Trophoblast cell (in vitro differentiated cells and primary cell): ENCODE data around the gene RPL9.

Source experiments
- DNase-seq, 2 donors: peaks; one replicate each; pipeline ENCODE4 v3.0.0-alpha.2; 2016
- H2AFZ ChIP-seq: 2 replicates; pipeline ENCODE4 v1.6.1; 2013; ENCODE audit warnings: low read length, moderate library complexity, mild to moderate bottlenecking; ENCODE audit not compliant: insufficient read depth, poor library complexity
- H2AK5ac ChIP-seq: 2 replicates; pipeline ENCODE4 v1.6.1; 2013; ENCODE audit warnings: mild to moderate bottlenecking, low read length
- H2BK120ac ChIP-seq: 2 replicates; pipeline ENCODE4 v1.6.1; 2013; ENCODE audit warnings: low read length, mild to moderate bottlenecking, moderate library complexity; ENCODE audit not compliant: insufficient read depth, poor library complexity
- H2BK12ac ChIP-seq: 2 replicates; pipeline ENCODE4 v1.6.1; 2013; ENCODE audit warnings: mild to moderate bottlenecking, low read length, moderate library complexity
- H2BK5ac ChIP-seq: 2 replicates; pipeline ENCODE4 v1.6.1; 2013; ENCODE audit warnings: low read length, low read depth, moderate library complexity, mild to moderate bottlenecking; ENCODE audit not compliant: poor library complexity
- H3K14ac ChIP-seq: 2 replicates; pipeline ENCODE4 v1.6.1; 2013; ENCODE audit warnings: mild to moderate bottlenecking, low read length
- H3K18ac ChIP-seq: 2 replicates; pipeline ENCODE4 v1.6.1; 2013; ENCODE audit warnings: mild to moderate bottlenecking, low read length
- H3K23ac ChIP-seq: 2 replicates; pipeline ENCODE4 v1.6.1; 2013; ENCODE audit warnings: low read length
- H3K27ac ChIP-seq: 2 replicates; pipeline ENCODE4 v1.5.1; 2013; ENCODE audit warnings: low read depth, mild to moderate bottlenecking, inconsistent platforms, low read length, moderate library complexity
- H3K27me3 ChIP-seq: 2 replicates; pipeline ENCODE4 v1.6.1; 2013; ENCODE audit warnings: inconsistent platforms, mild to moderate bottlenecking, low read length, moderate library complexity; ENCODE audit not compliant: insufficient read depth
- H3K36me3 ChIP-seq, 2 experiments: 1 replicate in 1 of 2; 2 replicates in 1 of 2; pipeline ENCODE4 v1.6.1; 2013; ENCODE audit warnings: low read length in 2 of 2, mild to moderate bottlenecking in 2 of 2, moderate library complexity in 1 of 2; ENCODE audit not compliant: insufficient read depth in 2 of 2, control insufficient read depth in 1 of 2
- H3K4ac ChIP-seq: 2 replicates; pipeline ENCODE4 v1.6.1; 2013; ENCODE audit warnings: low read depth, mild to moderate bottlenecking, low read length, moderate library complexity
- H3K4me1 ChIP-seq, 2 experiments: 1 replicate in 1 of 2; 2 replicates in 1 of 2; pipeline ENCODE4 v1.6.1; 2013; ENCODE audit warnings: low read length in 2 of 2, mild to moderate bottlenecking in 2 of 2, moderate library complexity in 1 of 2; ENCODE audit not compliant: insufficient read depth in 2 of 2, control insufficient read depth in 1 of 2
- H3K4me2 ChIP-seq: 2 replicates; pipeline ENCODE4 v1.6.1; 2013; ENCODE audit warnings: inconsistent platforms, mild to moderate bottlenecking, low read length, moderate library complexity
- H3K4me3 ChIP-seq: 2 replicates; pipeline ENCODE4 v1.5.1; 2013; ENCODE audit warnings: mild to moderate bottlenecking, low read depth, low read length, inconsistent platforms
- H3K79me1 ChIP-seq: one replicate; pipeline ENCODE4 v1.6.1; 2013; ENCODE audit warnings: low read length
- H3K79me2 ChIP-seq: 2 replicates; pipeline ENCODE4 v1.6.1; 2013; ENCODE audit warnings: low read length, mild to moderate bottlenecking; ENCODE audit not compliant: control insufficient read depth, insufficient read depth, poor library complexity
- H3K9ac ChIP-seq: 2 replicates; pipeline ENCODE4 v1.6.1; 2013; ENCODE audit warnings: mild to moderate bottlenecking, low read length
- H3K9me3 ChIP-seq: 2 replicates; pipeline ENCODE4 v1.6.1; 2013; ENCODE audit warnings: low read depth, mild to moderate bottlenecking, control low read depth, inconsistent platforms, low read length; ENCODE audit not compliant: insufficient read depth
- H4K12ac ChIP-seq: 2 replicates; pipeline ENCODE4 v1.6.1; 2013; ENCODE audit warnings: low read depth, mild to moderate bottlenecking, low read length, moderate library complexity
- H4K8ac ChIP-seq: 2 replicates; pipeline ENCODE4 v1.6.1; 2013; ENCODE audit warnings: low read depth, mild to moderate bottlenecking, low read length, moderate library complexity
- H4K91ac ChIP-seq: one replicate; pipeline ENCODE4 v1.6.1; 2013; ENCODE audit warnings: low read depth, mild to moderate bottlenecking, low read length, moderate library complexity
- WGBS: extraction: QIAGEN DNeasy Blood & Tissue Kit; methylation state at CpG from one replicate; pipeline ENCODE4 v1.1.7; 2013; ENCODE audit warnings: missing lambda C conversion rate; ENCODE audit not compliant: insufficient read length, insufficient coverage; ENCODE audit errors: extremely low coverage; 5-methylcytosine and 5-hydroxymethylcytosine counted together

RPL9 gene

DNA sequence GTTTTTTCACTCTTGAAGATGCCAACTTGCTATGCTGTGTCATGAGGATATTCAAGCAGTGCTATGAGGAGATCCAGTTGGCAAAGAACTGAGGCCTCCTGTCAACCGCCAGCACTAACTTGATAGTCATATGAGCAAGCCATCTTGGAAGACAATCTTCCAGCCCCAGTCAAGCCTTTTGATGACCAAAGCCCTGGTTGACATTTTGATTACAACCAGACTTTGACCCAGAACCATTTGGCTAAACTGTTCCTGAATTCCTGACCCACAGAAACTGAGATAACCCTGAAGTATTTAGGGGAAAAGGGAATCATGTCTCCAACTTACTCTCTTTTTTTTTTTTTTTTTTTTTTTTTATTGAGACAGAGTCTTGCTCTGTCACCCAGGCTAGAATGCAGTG lies 35.6 kb upstream of the RPL9 start:
- no peak overlapping the region for H3K27ac ChIP-seq
- no peak overlapping the region for H3K9ac ChIP-seq
- H4K12ac ChIP-seq: no peak overlapping the region
- no peak overlapping the region for H2AFZ ChIP-seq
- H3K79me1 ChIP-seq: no peaks in the 10 kb centered on the region
- H2BK5ac ChIP-seq: no peak overlapping the region
- no peak overlapping the region for H4K8ac ChIP-seq
- peak in 1 of 2 donors; percentile 18 for DNase-seq
- H3K4me2 ChIP-seq: no peak overlapping the region
- H4K91ac ChIP-seq: no peak overlapping the region
- H3K4me3 ChIP-seq: no peak overlapping the region
- no peak overlapping the region for H3K18ac ChIP-seq
- H3K36me3 ChIP-seq: peaks cover 0 to 3% of the 10 kb centered on the region in 2 experiments
- H3K9me3 ChIP-seq: no peaks in the 10 kb centered on the region
- H3K4me1 ChIP-seq: no peaks in the 10 kb centered on the region
- H3K14ac ChIP-seq: no peak overlapping the region
- no peak overlapping the region for H3K23ac ChIP-seq
- H3K4ac ChIP-seq: no peak overlapping the region
- H2AK5ac ChIP-seq: no peak overlapping the region
- no peaks in the 10 kb centered on the region for H3K79me2 ChIP-seq
- no peaks in the 10 kb centered on the region for H3K27me3 ChIP-seq
- no peak overlapping the region for H2BK120ac ChIP-seq
- H2BK12ac ChIP-seq: no peak overlapping the region
- WGBS: no CpG with 5 or more reads among the region's 1 CpG

DNA sequence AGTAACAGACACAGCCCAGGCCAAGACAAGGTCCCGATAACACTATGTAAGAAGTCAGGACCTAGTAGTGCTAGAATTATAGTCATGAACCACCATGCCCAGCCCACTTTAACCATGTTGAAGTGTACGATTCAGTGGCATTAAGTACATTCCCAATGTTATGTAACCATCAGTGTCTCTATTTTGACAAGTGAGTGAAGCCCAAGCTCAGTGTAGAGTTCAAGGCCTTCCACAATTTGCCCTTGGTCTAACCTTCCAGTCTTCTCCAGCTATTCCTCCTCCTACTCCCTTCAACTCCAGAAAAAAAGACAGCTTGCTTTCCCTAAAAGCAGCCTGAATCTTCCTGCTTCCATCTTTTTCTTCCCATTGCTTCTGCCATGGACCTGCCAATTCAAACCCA lies 31.6 kb upstream of the RPL9 start:
- DNase-seq: no peak
- Histone ChIP-seq H2BK12ac (no peak overlapping the region), H3K4ac (no peak overlapping the region), H4K8ac (no peak overlapping the region), H2BK5ac (no peak overlapping the region), H3K4me2 (no peak overlapping the region), H3K27me3 (no peaks in the 10 kb centered on the region), H3K27ac (no peak overlapping the region), H3K23ac (no peak overlapping the region), H2AK5ac (no peak overlapping the region), H2AFZ (no peak overlapping the region), H2BK120ac (no peak overlapping the region), H3K4me1 (peaks cover 0 to 5% of the 10 kb centered on the region in 2 experiments), H3K18ac (no peak overlapping the region), H4K91ac (no peak overlapping the region), H3K9me3 (no peaks in the 10 kb centered on the region), H3K9ac (no peak overlapping the region), H3K4me3 (no peak overlapping the region), H3K79me2 (no peaks in the 10 kb centered on the region), H3K36me3 (no peaks in the 10 kb centered on the region), H4K12ac (no peak overlapping the region), H3K79me1 (no peaks in the 10 kb centered on the region), H3K14ac (no peak overlapping the region)
- WGBS: no CpG with 5 or more reads among the region's 2 CpGs

DNA sequence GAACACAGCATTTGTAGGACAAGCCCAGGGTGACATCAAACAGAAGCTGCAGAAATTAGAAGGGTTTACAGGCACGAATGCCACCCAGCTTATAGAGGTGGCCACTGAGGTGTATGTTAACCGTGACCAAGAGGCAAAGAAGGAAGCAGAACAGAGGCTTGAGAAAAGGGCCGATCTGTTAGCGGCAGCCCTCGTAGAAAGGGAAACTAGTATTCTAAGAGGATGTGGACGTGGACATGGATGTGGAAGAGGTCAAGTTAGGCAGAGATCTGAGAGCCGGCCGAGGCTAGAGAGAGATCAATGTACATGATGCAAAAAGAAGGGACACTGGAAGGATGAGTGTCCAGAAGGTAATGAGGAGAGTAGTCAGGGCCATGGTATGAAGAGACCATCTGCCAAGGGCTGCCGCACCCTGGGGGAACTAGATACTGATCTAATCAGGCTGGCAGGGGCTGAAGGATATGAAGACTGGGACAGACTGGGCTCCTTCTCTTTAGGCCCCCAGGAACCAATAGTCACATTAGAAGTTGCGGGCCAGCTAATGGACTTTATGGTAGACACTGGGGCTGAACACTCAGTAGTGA lies 27.6 kb upstream of the RPL9 start:
- Histone ChIP-seq H3K4me1 (peaks cover 0 to 5% of the 10 kb centered on the region in 2 experiments), H2BK120ac (no peak overlapping the region), H3K9ac (no peak overlapping the region), H3K23ac (no peak overlapping the region), H3K27me3 (no peaks in the 10 kb centered on the region), H3K18ac (no peak overlapping the region), H4K12ac (no peak overlapping the region), H2AK5ac (no peak overlapping the region), H4K8ac (no peak overlapping the region), H4K91ac (no peak overlapping the region), H3K9me3 (no peaks in the 10 kb centered on the region), H3K4me2 (no peak overlapping the region), H2BK12ac (no peak overlapping the region), H3K79me2 (no peaks in the 10 kb centered on the region), H3K36me3 (no peaks in the 10 kb centered on the region), H3K27ac (no peak overlapping the region), H2BK5ac (no peak overlapping the region), H3K79me1 (no peaks in the 10 kb centered on the region), H3K4ac (no peak overlapping the region), H2AFZ (no peak overlapping the region), H3K4me3 (no peak overlapping the region), H3K14ac (no peak overlapping the region)
- DNase-seq: peak; percentile 65 to 78
- no CpG with 5 or more reads among the region's 10 CpGs for WGBS

DNA sequence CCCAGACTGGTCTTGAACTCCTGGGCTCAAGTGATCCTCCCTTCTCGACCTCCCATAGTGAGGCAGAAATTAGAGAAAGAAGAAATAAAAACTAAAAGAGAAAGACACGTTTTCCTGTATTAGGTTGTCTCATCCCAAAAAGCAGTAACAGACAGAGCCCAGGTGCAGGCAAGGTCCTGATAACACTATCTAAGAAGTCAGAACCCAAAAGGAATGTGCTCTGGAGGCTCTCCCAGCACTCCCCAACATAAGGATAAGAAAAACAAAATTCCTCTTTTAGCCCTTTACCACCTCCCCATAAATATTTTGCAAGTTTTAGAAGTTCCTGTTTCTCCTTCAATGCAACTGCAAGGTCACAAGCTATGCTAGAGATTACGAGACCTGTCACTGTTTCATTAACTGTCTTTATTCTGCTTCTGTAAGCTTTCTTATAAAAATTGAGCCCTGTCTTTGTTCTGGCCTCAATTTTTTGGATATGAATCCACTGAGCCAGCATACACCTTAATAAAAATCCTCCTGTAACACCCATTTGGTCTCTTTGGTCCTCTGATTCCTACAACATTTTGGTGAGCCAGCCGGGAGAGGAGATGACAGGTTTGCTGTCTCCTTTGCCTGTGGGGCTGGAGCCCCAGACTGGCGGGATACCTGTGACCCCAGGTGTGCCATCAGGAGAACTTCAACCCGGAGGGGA lies 26.0 kb upstream of the RPL9 start:
- Histone ChIP-seq H2AFZ (no peak overlapping the region), H3K4me1 (peaks cover 4 to 7% of the 10 kb centered on the region in 2 experiments), H3K27me3 (no peaks in the 10 kb centered on the region), H2BK120ac (no peak overlapping the region), H2AK5ac (no peak overlapping the region), H2BK5ac (no peak overlapping the region), H3K23ac (no peak overlapping the region), H3K4me3 (no peak overlapping the region), H4K91ac (no peak overlapping the region), H3K4ac (no peak overlapping the region), H2BK12ac (no peak overlapping the region), H4K8ac (no peak overlapping the region), H3K14ac (no peak overlapping the region), H3K4me2 (no peak overlapping the region), H4K12ac (no peak overlapping the region), H3K18ac (no peak overlapping the region), H3K79me2 (no peaks in the 10 kb centered on the region), H3K9ac (no peak overlapping the region), H3K9me3 (peaks cover 2% of the 10 kb centered on the region), H3K27ac (no peak overlapping the region), H3K36me3 (no peaks in the 10 kb centered on the region), H3K79me1 (no peaks in the 10 kb centered on the region)
- peak in 1 of 2 donors; percentile 27 for DNase-seq
- WGBS: no CpG with 5 or more reads among the region's 6 CpGs
